GM12878 (cell line): ENCODE results near the gene DNAH9. TPM values are rescaled to one million over a fixed set of nuclear protein-coding genes. Genes with fewer than 3 reads are reported as not detected.

ENCODE experiments used
- EED ChIP-seq: sonication (generic); IDR thresholded peaks from 2 replicates; pipeline ENCODE4 v1.6.1; 2016; ENCODE audit warnings: antibody characterized with exemption, low read depth
- FOXM1 ChIP-seq: IDR thresholded peaks from 2 replicates; pipeline ENCODE4 v1.6.1; 2012; ENCODE audit warnings: low read depth, mild to moderate bottlenecking, inconsistent platforms, low read length, moderate library complexity
- HDGF ChIP-seq: fragments of 450-650 bp; IDR thresholded peaks from 2 replicates; pipeline ENCODE4 v1.6.1; 2016; ENCODE audit warnings: antibody characterized with exemption
- JUND ChIP-seq: IDR thresholded peaks from 2 replicates; pipeline ENCODE4 v1.6.1; 2012; ENCODE audit warnings: low read depth, mild to moderate bottlenecking, low read length, improper control_type of control experiment, moderate library complexity
- NFIC ChIP-seq: IDR thresholded peaks from 2 replicates; pipeline ENCODE4 v1.6.1; 2012; ENCODE audit warnings: low read depth, mild to moderate bottlenecking, inconsistent platforms, low read length, moderate library complexity
- SMAD5 ChIP-seq: IDR thresholded peaks from 2 replicates; pipeline ENCODE4 v1.6.1; 2016; ENCODE audit warnings: antibody characterized with exemption, low read depth
- STAT1 ChIP-seq: fragments of 450-650 bp; conservative IDR thresholded peaks from 2 replicates; pipeline ENCODE4 v1.6.1; 2014; ENCODE audit warnings: antibody characterized with exemption, mild to moderate bottlenecking
- polyA plus RNA-seq, 11 experiments: library from polyadenylated mRNA; depleted of rRNA in 4 of 11; unstranded in 6 of 11; stranded (reverse) in 5 of 11; fragments of >200 nt; fragmentation: Nextera tagmentation in 4 of 11; fragmentation: Illumina TruSeq in 1 of 11; extraction: Ambion mirVana in 4 of 11; extraction: Trizol in 1 of 11; gene quantifications; 1 replicate in 1 of 11; 2 replicates in 10 of 11; pipeline versions ENCODE4 v1.2.1 to v1.2.3, GENCODE V29; 2011 to 2016; ENCODE audit warnings: inconsistent platforms in 2 of 11, missing spikeins in 2 of 11, low read depth in 1 of 11
- total RNA-seq, 4 experiments: library from RNA; depleted of rRNA in 3 of 4; stranded (reverse); fragments of >200 nt in 3 of 4; fragmentation: Illumina TruSeq in 1 of 4; extraction: Trizol in 1 of 4; gene quantifications; 2 replicates each; pipeline versions ENCODE4 v1.2.1 to v1.2.3, GENCODE V29; 2013 to 2021
- TF ChIP-seq, protein P1 (sequence below): fragments of 450-650 bp; formaldehyde crosslinking; IDR thresholded peaks from 2 replicates; pipeline ENCODE4 v1.4.0; 2020; ENCODE audit warnings: mild to moderate bottlenecking, moderate library complexity
- TF ChIP-seq, protein P2 (sequence below): fragments of 450-650 bp; IDR thresholded peaks from 2 replicates; pipeline ENCODE4 v1.6.1; 2017; ENCODE audit warnings: mild to moderate bottlenecking
- TF ChIP-seq, protein P3 (sequence below): IDR thresholded peaks from 2 replicates; pipeline ENCODE4 v1.6.1; 2011; ENCODE audit warnings: low read depth, low read length, improper control_type of control experiment, borderline replicate concordance

The DNAH9 gene
- total and polyA plus RNA-seq, 10 of the 15 experiments (the other 5 are each of a cell fraction or from before 2014, with no cell fraction given): 0.10 to 0.40 (median 0.19) TPM; not detected in 7

DNA sequence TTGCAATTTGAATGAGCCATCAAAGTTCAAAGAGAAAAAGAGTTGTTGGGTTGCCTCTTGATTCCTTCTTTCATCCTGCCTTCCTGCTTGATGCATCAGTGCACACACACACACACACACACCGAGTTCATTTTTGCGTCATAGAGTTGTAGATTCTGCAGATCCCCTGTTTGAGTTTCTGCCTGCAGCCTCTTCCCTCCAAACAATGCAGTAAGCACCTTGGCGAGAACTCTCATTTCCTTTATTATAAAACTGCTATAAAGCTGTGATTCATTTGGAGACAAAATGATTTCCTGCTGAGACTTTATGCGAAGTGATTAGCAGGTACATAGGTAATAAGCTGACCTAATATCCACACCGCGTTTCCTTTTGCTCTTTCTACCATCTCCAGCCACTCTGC lies 26.7 kb downstream of the DNAH9 start (continued):
- TF ChIP-seq, protein P1, sequence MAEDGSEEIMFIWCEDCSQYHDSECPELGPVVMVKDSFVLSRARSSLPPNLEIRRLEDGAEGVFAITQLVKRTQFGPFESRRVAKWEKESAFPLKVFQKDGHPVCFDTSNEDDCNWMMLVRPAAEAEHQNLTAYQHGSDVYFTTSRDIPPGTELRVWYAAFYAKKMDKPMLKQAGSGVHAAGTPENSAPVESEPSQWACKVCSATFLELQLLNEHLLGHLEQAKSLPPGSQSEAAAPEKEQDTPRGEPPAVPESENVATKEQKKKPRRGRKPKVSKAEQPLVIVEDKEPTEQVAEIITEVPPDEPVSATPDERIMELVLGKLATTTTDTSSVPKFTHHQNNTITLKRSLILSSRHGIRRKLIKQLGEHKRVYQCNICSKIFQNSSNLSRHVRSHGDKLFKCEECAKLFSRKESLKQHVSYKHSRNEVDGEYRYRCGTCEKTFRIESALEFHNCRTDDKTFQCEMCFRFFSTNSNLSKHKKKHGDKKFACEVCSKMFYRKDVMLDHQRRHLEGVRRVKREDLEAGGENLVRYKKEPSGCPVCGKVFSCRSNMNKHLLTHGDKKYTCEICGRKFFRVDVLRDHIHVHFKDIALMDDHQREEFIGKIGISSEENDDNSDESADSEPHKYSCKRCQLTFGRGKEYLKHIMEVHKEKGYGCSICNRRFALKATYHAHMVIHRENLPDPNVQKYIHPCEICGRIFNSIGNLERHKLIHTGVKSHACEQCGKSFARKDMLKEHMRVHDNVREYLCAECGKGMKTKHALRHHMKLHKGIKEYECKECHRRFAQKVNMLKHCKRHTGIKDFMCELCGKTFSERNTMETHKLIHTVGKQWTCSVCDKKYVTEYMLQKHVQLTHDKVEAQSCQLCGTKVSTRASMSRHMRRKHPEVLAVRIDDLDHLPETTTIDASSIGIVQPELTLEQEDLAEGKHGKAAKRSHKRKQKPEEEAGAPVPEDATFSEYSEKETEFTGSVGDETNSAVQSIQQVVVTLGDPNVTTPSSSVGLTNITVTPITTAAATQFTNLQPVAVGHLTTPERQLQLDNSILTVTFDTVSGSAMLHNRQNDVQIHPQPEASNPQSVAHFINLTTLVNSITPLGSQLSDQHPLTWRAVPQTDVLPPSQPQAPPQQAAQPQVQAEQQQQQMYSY (CRISPR knock-in tag): no peak
- TF ChIP-seq NFIC (no peak), HDGF (no peak), FOXM1 (no peak), SMAD5 (no peak), JUND (no peak), STAT1 (no peak), EED (no peak)
- TF ChIP-seq, protein P2, sequence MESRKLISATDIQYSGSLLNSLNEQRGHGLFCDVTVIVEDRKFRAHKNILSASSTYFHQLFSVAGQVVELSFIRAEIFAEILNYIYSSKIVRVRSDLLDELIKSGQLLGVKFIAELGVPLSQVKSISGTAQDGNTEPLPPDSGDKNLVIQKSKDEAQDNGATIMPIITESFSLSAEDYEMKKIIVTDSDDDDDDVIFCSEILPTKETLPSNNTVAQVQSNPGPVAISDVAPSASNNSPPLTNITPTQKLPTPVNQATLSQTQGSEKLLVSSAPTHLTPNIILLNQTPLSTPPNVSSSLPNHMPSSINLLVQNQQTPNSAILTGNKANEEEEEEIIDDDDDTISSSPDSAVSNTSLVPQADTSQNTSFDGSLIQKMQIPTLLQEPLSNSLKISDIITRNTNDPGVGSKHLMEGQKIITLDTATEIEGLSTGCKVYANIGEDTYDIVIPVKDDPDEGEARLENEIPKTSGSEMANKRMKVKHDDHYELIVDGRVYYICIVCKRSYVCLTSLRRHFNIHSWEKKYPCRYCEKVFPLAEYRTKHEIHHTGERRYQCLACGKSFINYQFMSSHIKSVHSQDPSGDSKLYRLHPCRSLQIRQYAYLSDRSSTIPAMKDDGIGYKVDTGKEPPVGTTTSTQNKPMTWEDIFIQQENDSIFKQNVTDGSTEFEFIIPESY: no peak
- TF ChIP-seq, protein P3, sequence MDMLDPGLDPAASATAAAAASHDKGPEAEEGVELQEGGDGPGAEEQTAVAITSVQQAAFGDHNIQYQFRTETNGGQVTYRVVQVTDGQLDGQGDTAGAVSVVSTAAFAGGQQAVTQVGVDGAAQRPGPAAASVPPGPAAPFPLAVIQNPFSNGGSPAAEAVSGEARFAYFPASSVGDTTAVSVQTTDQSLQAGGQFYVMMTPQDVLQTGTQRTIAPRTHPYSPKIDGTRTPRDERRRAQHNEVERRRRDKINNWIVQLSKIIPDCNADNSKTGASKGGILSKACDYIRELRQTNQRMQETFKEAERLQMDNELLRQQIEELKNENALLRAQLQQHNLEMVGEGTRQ: no peak
